A549 treated with ZK216348 at 1 μM for 4 hours (cell line): Measurements from ENCODE around the gene PITPNM3. TPM values are rescaled to one million over a fixed set of nuclear protein-coding genes. Genes with fewer than 3 reads are reported as not detected.

ENCODE experiments used
- total RNA-seq: library from RNA; stranded (reverse); fragments of 200-300 nt; extraction: Qiagen RNA extraction; gene quantifications from 5 replicates; pipeline ENCODE4 v1.2.3, GENCODE V29; 2022; ENCODE audit warnings: low read depth

The PITPNM3 gene
- 1.8 to 3.0 TPM (median 2.2 TPM) in 5 replicates for total RNA-seq

DNA sequence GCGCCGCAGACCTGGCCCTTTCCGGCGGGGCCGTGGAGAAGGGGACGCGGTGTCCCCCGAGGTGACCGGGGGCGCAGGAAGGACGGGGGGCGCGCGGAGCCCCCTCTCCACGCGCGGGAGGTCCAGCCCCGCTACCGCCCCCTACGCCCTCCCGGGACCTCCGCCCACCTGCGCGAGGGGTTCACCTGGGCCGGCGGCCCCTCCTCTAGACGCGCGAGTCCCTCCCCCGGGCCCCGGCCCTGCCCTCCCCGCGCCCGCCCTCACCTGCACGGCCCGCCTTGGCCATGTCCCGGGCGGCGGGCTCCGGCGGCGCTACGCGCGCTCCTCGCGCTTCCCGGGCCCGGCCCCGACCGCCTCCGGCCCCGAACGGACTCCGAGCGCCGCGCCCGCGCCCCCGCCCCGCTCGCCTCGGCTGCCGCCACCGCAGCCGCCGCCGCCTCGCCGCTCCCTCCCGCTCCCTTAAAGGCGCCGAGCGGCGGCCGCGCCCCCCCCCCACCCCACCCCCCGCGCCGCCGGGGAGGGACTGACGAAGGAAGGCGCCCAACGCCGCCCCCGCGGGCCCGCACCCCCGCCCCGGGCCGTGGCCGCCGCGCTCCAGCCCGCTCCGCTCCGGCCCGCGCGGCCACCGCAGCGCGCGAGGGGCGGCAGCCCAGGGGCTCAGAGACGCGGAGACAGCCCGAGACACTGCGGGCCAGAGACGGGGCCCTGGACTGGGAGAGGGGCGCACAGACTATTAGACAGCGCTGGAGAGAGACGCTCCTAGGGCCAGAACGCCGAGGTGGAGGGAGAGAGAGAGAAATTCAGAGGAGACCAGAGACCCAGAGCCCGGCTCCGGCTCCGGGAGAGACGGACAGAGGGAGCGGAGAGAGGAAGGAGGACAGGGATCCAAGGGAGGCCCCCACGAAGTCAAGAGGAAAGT lies at the start of gene PITPNM3:
Gene PITPNM3 (minus strand): TSS at position 435 of the 919 bp plus-strand sequence. CDS start 149 bp downstream, at position 286.

GRCh38 chr17:6443692-6444570 lies 112.4 kb downstream of the PITPNM3 start, which contains the start of gene PIMREG:
Gene PIMREG (plus strand): TSS chr17:6444455. CDS start chr17:6445111, 656 bp downstream.

GRCh38 chr17:6435051-6435450 lies 121.3 kb downstream of the PITPNM3 start, which contains the start of gene AIPL1:
Gene AIPL1 (minus strand): TSS chr17:6435121. CDS start chr17:6435104, 17 bp downstream.

Other genes starting within 250 kb of the PITPNM3 start
- not detected in 5 replicates for gene AIPL1, start 121.4 kb downstream of the PITPNM3 start, total RNA-seq
- gene PIMREG, start 112.1 kb downstream of the PITPNM3 start, total RNA-seq, result 31.8 to 47.1 TPM (median 42.7 TPM) in 5 replicates
- 14.4 to 20.8 TPM (median 18.3 TPM) in 5 replicates for gene KIAA0753, start 84.2 kb upstream of the PITPNM3 start, total RNA-seq
- 346 to 556 TPM (median 427 TPM) in 5 replicates for gene TXNDC17, start 84.5 kb upstream of the PITPNM3 start, total RNA-seq
- gene MED31, start 95.0 kb upstream of the PITPNM3 start, total RNA-seq, result 22.3 to 32.6 TPM (median 28.9 TPM) in 5 replicates
- 1.6 to 3.1 TPM (median 2.9 TPM) in 5 replicates for gene C17orf100, start 95.2 kb upstream of the PITPNM3 start, total RNA-seq
- 0.11 to 0.40 TPM (median 0.20 TPM) in 4 of 5 replicates, not detected in the other for gene SLC13A5, start 156.8 kb upstream of the PITPNM3 start, total RNA-seq
- gene XAF1, start 199.5 kb upstream of the PITPNM3 start, total RNA-seq, result 0.06 TPM in 1 of 5 replicates, not detected in the others
- not detected in 5 replicates for gene FBXO39, start 219.7 kb upstream of the PITPNM3 start, total RNA-seq